HG03460 (cell line): ENCODE data around the gene RCAN1.
"Not testable (repeated sequence)": the region's sequence is repeated elsewhere in the genome, so short reads cannot be mapped to it uniquely, and the experiment has no call there.

Source experiments
- ATAC-seq: cut with Tn5 transposase; IDR thresholded peaks from one replicate; pipeline ENCODE4 v1.9.1; 2021; ENCODE audit not compliant: unreplicated experiment

Gene RCAN1

DNA sequence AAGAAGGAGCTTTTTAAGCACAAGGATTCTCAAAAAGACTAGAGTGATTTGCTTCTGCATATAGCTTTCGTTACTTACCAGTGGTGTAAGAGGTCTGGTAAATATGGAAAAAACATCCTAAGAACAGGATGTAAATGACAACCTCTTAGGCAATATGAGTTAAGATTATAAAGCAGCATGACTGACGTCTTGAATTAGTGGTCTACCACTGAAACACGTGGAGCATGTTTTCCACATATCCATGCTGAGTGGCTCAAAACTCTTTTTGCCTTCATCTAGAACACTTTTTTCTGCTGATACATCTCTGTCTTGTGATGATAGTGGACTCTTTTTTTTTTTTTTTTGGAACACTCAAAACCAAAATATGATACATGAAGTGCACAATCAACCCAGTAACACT is 44.6 kb downstream of the RCAN1 start:
- no peak for ATAC-seq

GRCh38 chr21:34569381-34569979 is 45.4 kb downstream of the RCAN1 start:
- ATAC-seq = no peak

- not testable (repeated sequence) for ATAC-seq
These were observed 46.1 kb downstream of the RCAN1 start for GRCh38 chr21:34568801-34569200.

GRCh38 chr21:34567604-34568155 is 47.2 kb downstream of the RCAN1 start:
- ATAC-seq = no peak

- no peak for ATAC-seq
These were observed 49.7 kb downstream of the RCAN1 start for GRCh38 chr21:34565238-34565637.

DNA sequence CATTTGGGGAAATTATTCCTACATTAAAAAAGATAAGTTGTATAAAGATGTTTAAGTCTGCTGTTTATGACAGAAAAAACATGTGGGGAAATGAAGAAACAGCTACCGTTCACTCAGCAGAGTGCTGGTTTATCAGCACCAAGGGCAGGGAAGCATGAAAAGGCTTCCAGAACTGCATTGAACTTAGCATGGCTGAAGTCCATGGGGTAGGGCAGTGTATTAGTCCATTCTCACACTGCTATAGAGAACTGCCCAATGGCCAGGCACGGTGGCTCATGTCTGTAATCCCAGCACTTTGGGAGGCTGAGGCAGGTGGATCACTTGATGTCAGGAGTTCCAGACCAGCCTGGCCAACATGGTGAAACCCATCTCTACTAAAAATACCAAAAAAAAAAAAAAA is 51.5 kb downstream of the RCAN1 start:
- not testable (repeated sequence) for ATAC-seq

- ATAC-seq = no peak
These were observed 53.1 kb downstream of the RCAN1 start for GRCh38 chr21:34561806-34562205.

GRCh38 chr21:34560609-34561008 is 54.3 kb downstream of the RCAN1 start:
- no peak for ATAC-seq

DNA sequence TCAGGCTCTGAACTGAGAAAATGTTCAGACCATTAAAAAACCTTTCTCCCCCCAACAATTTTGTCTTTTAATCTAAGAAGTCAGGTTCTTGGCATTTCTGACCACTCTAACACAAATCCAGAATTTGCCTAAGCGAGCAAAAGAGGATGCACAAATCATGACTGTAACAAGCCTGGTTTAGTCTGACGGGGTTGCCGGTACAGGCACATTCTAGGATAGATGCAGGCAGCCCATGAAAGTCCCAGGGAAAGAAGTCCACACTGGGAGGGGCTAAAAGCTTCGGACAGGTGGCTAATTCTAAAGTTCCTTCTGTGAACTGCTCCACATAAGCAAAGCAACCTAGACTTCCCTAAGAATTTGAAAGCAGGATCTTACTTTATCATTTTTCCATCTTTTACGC is 54.9 kb downstream of the RCAN1 start:
- no peak for ATAC-seq

GRCh38 chr21:34559089-34559631 is 55.8 kb downstream of the RCAN1 start:
- no peak for ATAC-seq

DNA sequence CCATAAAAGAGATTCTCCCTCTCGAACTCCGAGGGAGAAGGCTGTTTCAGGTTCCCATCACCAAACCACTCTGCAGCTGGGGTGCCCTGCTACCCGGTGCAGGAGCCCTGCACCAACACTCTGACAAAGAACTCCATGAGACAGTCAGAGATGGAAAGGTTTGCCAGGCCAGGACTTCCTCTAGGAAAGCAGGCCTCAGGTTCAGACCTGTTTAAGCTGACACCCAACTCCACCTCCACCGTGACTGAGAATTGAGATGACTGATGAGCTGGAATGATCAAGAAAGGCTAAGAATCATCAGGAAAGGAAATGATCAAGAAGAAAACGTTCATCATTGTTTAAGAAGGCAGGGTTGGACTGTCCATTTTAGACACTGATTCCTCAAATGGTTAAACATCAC is 56.7 kb downstream of the RCAN1 start:
- ATAC-seq = no peak

DNA sequence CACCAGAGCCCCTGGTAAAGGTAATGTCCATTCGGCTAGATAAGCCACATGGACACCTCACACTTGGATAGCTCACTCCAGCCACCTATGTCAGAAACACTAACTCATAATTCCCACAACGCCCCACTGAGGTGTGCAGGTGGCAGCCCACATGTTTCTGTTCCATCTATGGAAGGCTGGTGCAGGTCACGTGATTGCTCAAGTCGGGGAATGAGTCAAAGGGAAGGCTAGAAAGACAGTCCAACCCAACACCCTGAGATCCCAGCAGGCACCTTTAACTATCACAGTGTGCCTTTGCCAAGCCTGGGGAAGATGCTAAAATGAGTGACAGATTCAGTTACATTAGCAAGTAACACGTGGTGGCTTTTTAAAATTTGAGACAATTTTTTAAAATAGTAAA is 57.7 kb downstream of the RCAN1 start:
- no peak for ATAC-seq

GRCh38 chr21:34554670-34555069 is 60.2 kb downstream of the RCAN1 start:
- not testable (repeated sequence) for ATAC-seq

- no peak for ATAC-seq
These were observed 60.7 kb downstream of the RCAN1 start for GRCh38 chr21:34554227-34554626.

DNA sequence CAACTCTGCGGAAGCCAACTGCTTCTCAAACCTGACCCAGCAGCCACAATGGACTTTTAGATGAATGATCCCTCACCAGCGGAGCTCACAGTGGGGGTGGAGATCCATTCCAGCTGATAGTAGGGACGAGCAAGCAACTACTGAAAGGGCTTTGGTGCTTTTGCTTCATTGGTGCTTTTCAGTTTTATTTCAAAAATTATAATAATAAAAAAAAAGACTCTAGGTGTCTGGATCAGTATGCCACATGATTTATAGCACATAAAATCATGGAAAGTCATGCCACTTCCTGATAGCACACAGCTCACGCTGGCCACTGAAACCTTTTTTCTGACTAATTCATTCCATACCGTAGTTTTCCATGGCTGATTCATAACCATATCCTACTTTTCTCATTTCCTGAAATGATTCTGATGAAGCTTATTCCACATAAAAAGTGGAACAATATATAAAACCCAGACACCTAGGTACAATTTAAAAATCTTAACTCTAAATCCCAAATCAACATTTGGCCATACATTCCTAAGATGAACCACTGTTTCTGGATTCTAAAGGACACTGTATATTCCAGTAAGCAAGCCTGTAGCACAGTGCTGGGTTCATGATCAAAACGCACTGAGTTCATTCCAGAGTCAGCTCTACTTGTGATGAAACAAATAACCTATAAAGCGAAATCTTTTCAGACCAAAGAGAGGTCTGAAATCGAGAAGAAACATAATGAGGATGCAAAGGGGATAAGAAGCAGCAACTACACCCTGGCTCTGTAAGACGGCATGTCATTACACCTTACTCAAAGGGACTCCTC is 61.6 kb downstream of the RCAN1 start:
- ATAC-seq = no peak

DNA sequence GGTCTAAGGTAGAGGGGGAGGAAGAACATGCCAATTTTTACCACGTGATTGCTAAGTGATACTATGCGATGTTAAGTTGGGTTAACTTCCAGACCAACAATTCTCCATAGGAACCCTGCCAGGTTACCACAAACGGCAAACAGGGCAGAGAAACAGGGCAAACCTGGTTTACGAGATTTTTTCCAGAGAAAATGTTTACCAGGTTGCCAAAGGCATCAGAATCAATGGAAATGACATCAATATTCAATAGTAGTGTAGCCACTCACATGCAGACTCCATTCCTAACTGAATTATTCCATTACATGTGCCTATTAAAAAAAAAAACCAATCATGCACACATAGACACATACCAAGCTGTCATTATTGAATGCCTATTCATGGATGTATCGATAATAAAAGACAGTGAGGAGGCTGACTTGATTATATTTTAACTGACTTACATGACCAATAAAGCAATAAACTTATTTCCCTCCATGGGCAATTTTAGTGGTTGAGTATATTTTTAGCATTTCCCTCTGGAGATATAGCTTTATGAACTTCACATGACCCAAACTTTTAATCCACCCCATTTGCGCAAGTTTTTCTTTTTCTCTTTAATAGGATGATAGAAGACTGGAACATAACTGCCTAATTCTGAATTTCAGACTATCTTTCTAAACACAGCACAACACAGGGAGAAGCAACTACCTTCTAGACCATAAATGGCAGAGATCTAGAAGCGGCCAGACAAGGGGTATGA is 62.4 kb downstream of the RCAN1 start:
- ATAC-seq = no peak

DNA sequence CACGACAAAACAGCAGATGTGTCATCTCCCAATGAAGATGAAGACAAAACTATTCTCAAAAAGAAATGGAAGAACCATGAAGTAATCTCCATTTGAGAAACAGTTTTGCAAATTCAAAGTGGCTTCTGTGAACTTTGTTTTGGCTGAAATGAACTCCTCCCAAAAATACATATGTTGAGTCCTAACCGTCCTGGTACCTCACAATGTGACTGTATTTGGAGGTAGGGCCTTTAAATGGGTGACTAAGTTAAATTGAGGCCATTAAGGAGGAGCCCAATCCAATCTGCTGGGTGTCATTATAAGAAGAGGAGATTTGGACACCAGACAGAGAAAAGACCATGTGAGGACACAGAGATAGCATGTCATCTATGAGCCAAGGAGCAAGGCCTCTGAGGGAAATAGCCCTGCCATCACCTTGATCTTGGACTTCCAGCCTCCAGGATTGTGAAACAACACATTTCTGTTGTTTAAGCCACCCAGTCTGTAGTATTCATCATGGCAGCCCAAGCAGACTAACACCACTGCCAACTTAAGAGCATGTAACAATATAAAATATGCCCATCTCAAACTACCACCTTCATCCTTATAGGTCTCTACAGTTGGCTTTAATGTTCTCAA is 64.6 kb downstream of the RCAN1 start:
- no peak for ATAC-seq

GRCh38 chr21:34548781-34549376 is 66.0 kb downstream of the RCAN1 start:
- no peak for ATAC-seq

DNA sequence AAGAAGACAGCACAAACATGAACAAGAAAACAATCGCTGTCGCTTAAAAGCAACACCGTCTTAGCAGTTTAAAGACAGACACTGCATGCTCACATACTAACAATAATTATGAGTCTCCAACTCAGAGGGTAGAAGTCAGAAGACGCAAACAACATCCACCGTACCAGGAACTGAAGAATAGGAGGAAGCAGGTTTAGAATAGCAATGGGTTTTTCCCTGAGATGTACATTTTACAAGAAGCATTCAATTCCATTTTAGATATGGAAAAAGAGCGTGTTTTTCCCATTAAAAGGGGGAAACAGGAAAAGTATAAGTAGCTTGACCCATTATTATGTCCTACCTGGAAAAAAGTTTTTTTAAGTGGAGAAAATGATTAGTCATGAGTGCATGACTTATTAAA is 68.4 kb downstream of the RCAN1 start:
- no peak for ATAC-seq

- ATAC-seq = peak; percentile 74
These were observed 69.6 kb downstream of the RCAN1 start for GRCh38 chr21:34545079-34545884.
